GM21367 (cell line): Measurements from ENCODE around the gene FHAD1.

Experiments
- ATAC-seq: cut with Tn5 transposase; IDR thresholded peaks from one replicate; pipeline ENCODE4 v1.9.1; 2021; ENCODE audit not compliant: unreplicated experiment

Gene FHAD1

GRCh38 chr1:15344380-15344779 is 97.4 kb downstream of the FHAD1 start:
- ATAC-seq: no peak

GRCh38 chr1:15344800-15345704 is 98.0 kb downstream of the FHAD1 start:
- ATAC-seq: no peak

GRCh38 chr1:15345705-15346345 is 98.8 kb downstream of the FHAD1 start:
- ATAC-seq: peak; percentile 58

GRCh38 chr1:15346346-15347030 is 99.5 kb downstream of the FHAD1 start:
- ATAC-seq: no peak

GRCh38 chr1:15347182-15347581 is 100.2 kb downstream of the FHAD1 start:
- ATAC-seq: no peak

- no peak for ATAC-seq
Observed at GRCh38 chr1:15348648-15349047, 101.6 kb downstream of the FHAD1 start.

- ATAC-seq: no peak
Observed at GRCh38 chr1:15349133-15349532, 102.1 kb downstream of the FHAD1 start.

- no peak for ATAC-seq
Observed at GRCh38 chr1:15350151-15350550, 103.1 kb downstream of the FHAD1 start.

- no peak for ATAC-seq
Observed at GRCh38 chr1:15350551-15351200, 103.7 kb downstream of the FHAD1 start.

GRCh38 chr1:15351310-15351709 is 104.3 kb downstream of the FHAD1 start:
- no peak for ATAC-seq

GRCh38 chr1:15352128-15352957 is 105.3 kb downstream of the FHAD1 start:
- no peak for ATAC-seq

GRCh38 chr1:15353839-15354579 is 107.0 kb downstream of the FHAD1 start:
- no peak for ATAC-seq

- ATAC-seq: no peak
Observed at GRCh38 chr1:15354580-15354965, 107.5 kb downstream of the FHAD1 start.

- no peak for ATAC-seq
Observed at GRCh38 chr1:15355968-15356625, 109.1 kb downstream of the FHAD1 start.

- ATAC-seq: no peak
Observed at GRCh38 chr1:15357612-15358207, 110.7 kb downstream of the FHAD1 start.

- no peak for ATAC-seq
Observed at GRCh38 chr1:15358565-15359133, 111.6 kb downstream of the FHAD1 start.

- no peak for ATAC-seq
Observed at GRCh38 chr1:15360700-15361099, 113.7 kb downstream of the FHAD1 start.

GRCh38 chr1:15362096-15362736 is 115.2 kb downstream of the FHAD1 start:
- no peak for ATAC-seq
